Measurements from ENCODE around the gene VN1R4. TPM values are rescaled to one million over a fixed set of nuclear protein-coding genes. Genes with fewer than 3 reads are reported as not detected.
"Not testable (repeated sequence)": the region's sequence is repeated elsewhere in the genome, so short reads cannot be mapped to it uniquely, and the experiment has no call there.

Gene VN1R4
- total RNA-seq, 1 experiment from 2014 or later: not detected

GRCh38 chr19:53285087-53285486, 17.6 kb upstream of the VN1R4 start:
- TF ChIP-seq SIN3A (IDR thresholded peaks at IDR 0.05; ENCODE audit: low read depth): no peak
- TF ChIP-seq POLR2AphosphoS5 (IDR thresholded peaks at IDR 0.05; ENCODE audit: low read depth, low read length): no peak
- no peak for TF ChIP-seq TCF7L2 (IDR thresholded peaks at IDR 0.05; ENCODE audit: borderline replicate concordance, extremely low read depth, insufficient read depth, insufficient read length)
- no peak for TF ChIP-seq MAX (IDR thresholded peaks at IDR 0.05)
- no peak for TF ChIP-seq JUND (IDR thresholded peaks at IDR 0.05)
- no peak for TF ChIP-seq EZH2phosphoT487 (IDR thresholded peaks at IDR 0.05; ENCODE audit: borderline replicate concordance)
- TF ChIP-seq RAD21 (IDR thresholded peaks at IDR 0.05; ENCODE audit: low read depth): no peak
- no peak for TF ChIP-seq REST (IDR thresholded peaks at IDR 0.05; ENCODE audit: low read depth)
- Histone ChIP-seq H3K36me3 (ENCODE audit: control insufficient read depth in 1 of 2, insufficient read depth in 2 of 2, low read length in 2 of 2) (no peaks in the 10 kb centered on the region), H3K9me3 (ENCODE audit: control insufficient read depth in 1 of 2, insufficient read depth in 1 of 2, low read depth in 1 of 2, low read length in 2 of 2) (peaks cover 2 to 6% of the 10 kb centered on the region in 2 experiments; a peak in 2 of 4 replicates), H3K4me2 (ENCODE audit: low read length) (no peak overlapping the region), H2AFZ (ENCODE audit: low read depth, low read length, poor library complexity, severe bottlenecking) (no peak overlapping the region), H3K9me2 (ENCODE audit: insufficient read depth) (no peaks in the 10 kb centered on the region), H3K4me1 (ENCODE audit: control insufficient read depth in 1 of 2, insufficient read depth in 2 of 2, low read length in 2 of 2) (no peaks in the 10 kb centered on the region), H3K27me3 (ENCODE audit: insufficient read depth, low read length) (no peaks in the 10 kb centered on the region), H3K9ac (ENCODE audit: low read length) (no peak overlapping the region), H3K4me3 (replicated peaks in 1 of 2; ENCODE audit: low read depth in 1 of 2, low read length in 2 of 2) (no peak overlapping the region), H3K27ac (ENCODE audit: low read depth, low read length) (no peak overlapping the region), H4K20me1 (ENCODE audit: insufficient read depth) (no peaks in the 10 kb centered on the region), H3K79me2 (ENCODE audit: insufficient read depth, low read length) (no peaks in the 10 kb centered on the region)
- intact Hi-C loops (cut with micrococcal nuclease): no loop called here
- DNase-seq (ENCODE audit: low read depth, low spot score): no peak
- ChIA-PET POLR2A (no interaction called here), RAD21 (ENCODE audit: low non-redundant PET in 1 of 2, low total read pairs in 2 of 2, uncharacterized antibody in 2 of 2, unreplicated experiment in 2 of 2) (no interaction called here), CTCF (no interaction called here)
- ATAC-seq: no peak
- no TSS peak for BruUV-seq (replicated peaks)

- RAD21 ChIA-PET (ENCODE audit: low non-redundant PET in 1 of 2, low total read pairs in 2 of 2, uncharacterized antibody in 2 of 2, unreplicated experiment in 2 of 2): not testable (repeated sequence)
Measured at GRCh38 chr19:53281947-53282346, 14.4 kb upstream of the VN1R4 start.

More at GRCh38 chr19:53281947-53282346, 14.4 kb upstream of the VN1R4 start:
- H3K9me2 ChIP-seq (ENCODE audit: insufficient read depth); POLR2A ChIA-PET; DNase-seq (ENCODE audit: low read depth, low spot score); CTCF ChIA-PET; H3K9me3 ChIP-seq (ENCODE audit: control insufficient read depth in 1 of 2, insufficient read depth in 1 of 2, low read depth in 1 of 2, low read length in 2 of 2); BruUV-seq (replicated peaks); H4K20me1 ChIP-seq (ENCODE audit: insufficient read depth); H3K4me3 ChIP-seq (replicated peaks in 1 of 2; ENCODE audit: low read depth in 1 of 2, low read length in 2 of 2); H3K27ac ChIP-seq (ENCODE audit: low read depth, low read length); H3K4me1 ChIP-seq (ENCODE audit: control insufficient read depth in 1 of 2, insufficient read depth in 2 of 2, low read length in 2 of 2); H3K4me2 ChIP-seq (ENCODE audit: low read length); H3K9ac ChIP-seq (ENCODE audit: low read length); H3K79me2 ChIP-seq (ENCODE audit: insufficient read depth, low read length); ATAC-seq; intact Hi-C loops (cut with micrococcal nuclease); H3K36me3 ChIP-seq (ENCODE audit: control insufficient read depth in 1 of 2, insufficient read depth in 2 of 2, low read length in 2 of 2); H3K27me3 ChIP-seq (ENCODE audit: insufficient read depth, low read length); H2AFZ ChIP-seq (ENCODE audit: low read depth, low read length, poor library complexity, severe bottlenecking): not testable (repeated sequence)
